NT2/D1 (cell line): ENCODE results near the gene FIGNL1.

Experiments
- DNase-seq: peaks from one replicate; pipeline ENCODE4 v3.0.0-alpha.2; 2011; ENCODE audit warnings: low read depth, low spot score
- H3K27me3 ChIP-seq: 2 replicates; pipeline ENCODE4 v1.6.0; 2011; ENCODE audit warnings: mild to moderate bottlenecking; ENCODE audit not compliant: insufficient read length, insufficient read depth
- H3K36me3 ChIP-seq: 2 replicates; pipeline ENCODE4 v1.6.1; 2011; ENCODE audit warnings: mild to moderate bottlenecking, low read length, mixed read lengths; ENCODE audit not compliant: insufficient read depth, insufficient read length
- H3K4me1 ChIP-seq: 2 replicates; pipeline ENCODE4 v1.5.1; 2011; ENCODE audit not compliant: insufficient read depth, insufficient read length
- H3K4me3 ChIP-seq: 2 replicates; pipeline ENCODE4 v1.5.1; 2011; ENCODE audit warnings: low read depth; ENCODE audit not compliant: insufficient read length
- H3K9ac ChIP-seq: 2 replicates; pipeline ENCODE4 v1.6.0; 2011; ENCODE audit warnings: low read depth; ENCODE audit not compliant: insufficient read length
- H3K9me3 ChIP-seq: 2 replicates; pipeline ENCODE4 v1.5.1; 2011; ENCODE audit warnings: mild to moderate bottlenecking, low read length; ENCODE audit not compliant: insufficient read depth
- SUZ12 ChIP-seq: IDR thresholded peaks from 2 replicates; pipeline ENCODE4 v1.6.1; 2011; ENCODE audit not compliant: insufficient read length, insufficient read depth; ENCODE audit errors: extremely low read depth
- YY1 ChIP-seq: IDR thresholded peaks from 2 replicates; pipeline ENCODE4 v1.6.1; 2011; ENCODE audit not compliant: insufficient read length, insufficient read depth
- ZNF274 ChIP-seq: IDR thresholded peaks from 2 replicates; pipeline ENCODE4 v1.6.1; 2011; ENCODE audit warnings: mild to moderate bottlenecking, low read depth, low read length

Gene FIGNL1, protein sequence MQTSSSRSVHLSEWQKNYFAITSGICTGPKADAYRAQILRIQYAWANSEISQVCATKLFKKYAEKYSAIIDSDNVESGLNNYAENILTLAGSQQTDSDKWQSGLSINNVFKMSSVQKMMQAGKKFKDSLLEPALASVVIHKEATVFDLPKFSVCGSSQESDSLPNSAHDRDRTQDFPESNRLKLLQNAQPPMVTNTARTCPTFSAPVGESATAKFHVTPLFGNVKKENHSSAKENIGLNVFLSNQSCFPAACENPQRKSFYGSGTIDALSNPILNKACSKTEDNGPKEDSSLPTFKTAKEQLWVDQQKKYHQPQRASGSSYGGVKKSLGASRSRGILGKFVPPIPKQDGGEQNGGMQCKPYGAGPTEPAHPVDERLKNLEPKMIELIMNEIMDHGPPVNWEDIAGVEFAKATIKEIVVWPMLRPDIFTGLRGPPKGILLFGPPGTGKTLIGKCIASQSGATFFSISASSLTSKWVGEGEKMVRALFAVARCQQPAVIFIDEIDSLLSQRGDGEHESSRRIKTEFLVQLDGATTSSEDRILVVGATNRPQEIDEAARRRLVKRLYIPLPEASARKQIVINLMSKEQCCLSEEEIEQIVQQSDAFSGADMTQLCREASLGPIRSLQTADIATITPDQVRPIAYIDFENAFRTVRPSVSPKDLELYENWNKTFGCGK

DNA sequence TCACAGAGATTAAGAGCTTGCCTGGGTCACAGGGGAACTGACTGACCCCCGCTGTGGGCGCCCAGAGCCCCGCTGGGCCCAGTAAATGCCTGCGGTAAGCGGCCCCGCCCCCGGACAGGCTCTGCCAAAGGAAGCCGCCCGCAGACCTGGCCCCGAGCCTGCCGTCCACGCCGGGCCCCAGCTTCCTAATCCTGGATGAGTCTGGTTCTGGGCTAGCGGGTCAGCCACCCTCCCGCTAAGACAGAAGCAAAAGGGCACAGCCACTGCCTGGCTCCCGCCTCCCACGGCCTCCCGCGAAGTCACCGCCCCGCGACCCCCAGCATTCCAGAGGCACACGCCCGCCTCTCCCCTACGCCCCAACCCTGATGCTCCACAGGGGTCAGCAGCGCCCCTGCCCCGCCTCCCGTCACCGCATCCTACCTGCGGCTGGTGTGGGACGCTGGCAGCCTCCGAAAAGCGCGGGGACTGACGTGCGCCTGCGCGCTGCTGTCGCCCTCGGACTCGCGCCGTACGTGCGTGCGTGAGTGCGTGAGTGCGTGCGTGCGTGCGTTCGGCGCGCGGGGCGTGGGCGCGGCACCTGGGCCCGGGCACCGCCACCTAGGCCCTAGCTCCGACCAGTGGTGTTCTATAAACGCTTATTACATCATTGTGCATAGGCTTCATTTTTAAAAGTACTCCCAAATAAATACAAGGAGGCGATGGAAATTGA is at the start of gene FIGNL1:
Gene FIGNL1 (minus strand): TSS at position 470 of the 709 bp plus-strand sequence. CDS start 3,063 bp downstream, outside the sequence.
- H3K9me3 ChIP-seq = no peaks in the 10 kb centered on the region
- TF ChIP-seq ZNF274 = no peak
- TF ChIP-seq YY1 = no peak
- TF ChIP-seq SUZ12 = no peak
- H3K4me1 ChIP-seq = no peaks in the 10 kb centered on the region
- H3K36me3 ChIP-seq = peaks cover 20% of the 10 kb centered on the region
- H3K9ac ChIP-seq = peak within 1 kb of the TSS; percentile 81
- DNase-seq = peak; percentile 60
- H3K4me3 ChIP-seq = peak within 1 kb of the TSS; percentile 64
- H3K27me3 ChIP-seq = no peaks in the 10 kb centered on the region

GRCh38 chr7:50499092-50499491 is 48.9 kb upstream of the FIGNL1 start:
- Histone ChIP-seq H3K4me1 (peaks cover 2% of the 10 kb centered on the region), H3K4me3 (no peak overlapping the region), H3K36me3 (no peaks in the 10 kb centered on the region), H3K9me3 (peaks cover 6% of the 10 kb centered on the region; the same call in 1 of the 2 replicates), H3K9ac (no peak overlapping the region), H3K27me3 (no peaks in the 10 kb centered on the region)
- no peak for DNase-seq
- TF ChIP-seq ZNF274 (no peak), YY1 (no peak), SUZ12 (no peak)

- Histone ChIP-seq H3K27me3 (no peaks in the 10 kb centered on the region), H3K4me3 (no peak overlapping the region), H3K36me3 (no peaks in the 10 kb centered on the region), H3K9me3 (peaks cover 6% of the 10 kb centered on the region; the same call in 1 of the 2 replicates), H3K4me1 (peaks cover 2% of the 10 kb centered on the region), H3K9ac (no peak overlapping the region)
- no peak for DNase-seq
- TF ChIP-seq ZNF274 (no peak), YY1 (no peak), SUZ12 (no peak)
Measured at GRCh38 chr7:50497968-50498367, 47.8 kb upstream of the FIGNL1 start.

GRCh38 chr7:50497068-50497642 is 47.0 kb upstream of the FIGNL1 start:
- no peaks in the 10 kb centered on the region for H3K27me3 ChIP-seq
- no peak overlapping the region for H3K4me3 ChIP-seq
- no peaks in the 10 kb centered on the region for H3K4me1 ChIP-seq
- no peaks in the 10 kb centered on the region for H3K36me3 ChIP-seq
- no peak for DNase-seq
- no peak overlapping the region for H3K9ac ChIP-seq
- peaks cover 6% of the 10 kb centered on the region; the same call in 1 of the 2 replicates for H3K9me3 ChIP-seq
- TF ChIP-seq SUZ12 (no peak), ZNF274 (no peak), YY1 (no peak)

DNA sequence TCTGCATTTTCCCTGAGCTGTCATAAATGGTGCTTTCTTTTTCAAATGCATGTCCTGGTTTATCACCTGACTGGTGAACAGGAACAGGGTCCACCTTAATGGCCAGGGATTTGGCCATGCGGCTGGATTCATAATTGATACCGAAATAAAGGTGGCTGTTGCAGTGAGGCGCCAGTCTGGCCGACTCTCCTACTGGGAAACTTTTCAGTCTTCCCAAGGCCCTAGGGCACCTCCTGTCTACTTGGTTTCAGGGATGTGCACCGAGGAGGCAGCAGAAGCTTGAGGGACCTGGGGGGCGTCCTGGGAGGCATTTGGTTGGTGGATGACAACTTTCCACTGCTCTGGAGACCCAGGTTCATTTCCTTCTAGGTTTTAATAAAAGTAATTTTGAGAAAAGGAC is 46.4 kb upstream of the FIGNL1 start:
- TF ChIP-seq SUZ12 (no peak), YY1 (no peak)
- Histone ChIP-seq H3K4me3 (no peak overlapping the region), H3K4me1 (no peaks in the 10 kb centered on the region), H3K27me3 (no peaks in the 10 kb centered on the region), H3K9me3 (peaks cover 6% of the 10 kb centered on the region; the same call in 1 of the 2 replicates), H3K36me3 (no peaks in the 10 kb centered on the region), H3K9ac (no peak overlapping the region)
- DNase-seq = no peak

DNA sequence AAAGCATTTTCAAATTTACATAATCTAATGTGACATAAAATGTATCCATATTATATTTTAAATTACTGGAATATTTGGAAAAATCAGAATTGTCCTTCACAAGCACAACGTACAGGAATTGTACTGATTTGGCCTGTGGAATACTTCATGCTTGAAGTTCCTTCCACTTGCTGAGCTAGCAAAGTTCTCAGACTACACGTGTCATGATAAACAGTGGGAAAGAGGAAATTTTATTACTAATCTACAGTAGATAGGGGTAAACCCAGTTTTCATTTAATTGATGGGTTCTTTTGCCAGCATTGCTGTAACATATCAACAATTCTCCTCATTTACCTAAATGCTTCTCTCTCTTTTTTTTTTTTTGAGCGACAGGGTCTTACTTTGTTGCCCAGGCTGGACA is 45.6 kb upstream of the FIGNL1 start:
- Histone ChIP-seq H3K36me3 (no peaks in the 10 kb centered on the region), H3K9ac (no peak overlapping the region), H3K9me3 (peaks cover under 1% of the 10 kb centered on the region; the same call in 1 of the 2 replicates), H3K4me3 (no peak overlapping the region), H3K4me1 (no peaks in the 10 kb centered on the region), H3K27me3 (no peaks in the 10 kb centered on the region)
- no peak for TF ChIP-seq ZNF274
- TF ChIP-seq YY1 = no peak
- TF ChIP-seq SUZ12 = no peak
- DNase-seq = no peak

DNA sequence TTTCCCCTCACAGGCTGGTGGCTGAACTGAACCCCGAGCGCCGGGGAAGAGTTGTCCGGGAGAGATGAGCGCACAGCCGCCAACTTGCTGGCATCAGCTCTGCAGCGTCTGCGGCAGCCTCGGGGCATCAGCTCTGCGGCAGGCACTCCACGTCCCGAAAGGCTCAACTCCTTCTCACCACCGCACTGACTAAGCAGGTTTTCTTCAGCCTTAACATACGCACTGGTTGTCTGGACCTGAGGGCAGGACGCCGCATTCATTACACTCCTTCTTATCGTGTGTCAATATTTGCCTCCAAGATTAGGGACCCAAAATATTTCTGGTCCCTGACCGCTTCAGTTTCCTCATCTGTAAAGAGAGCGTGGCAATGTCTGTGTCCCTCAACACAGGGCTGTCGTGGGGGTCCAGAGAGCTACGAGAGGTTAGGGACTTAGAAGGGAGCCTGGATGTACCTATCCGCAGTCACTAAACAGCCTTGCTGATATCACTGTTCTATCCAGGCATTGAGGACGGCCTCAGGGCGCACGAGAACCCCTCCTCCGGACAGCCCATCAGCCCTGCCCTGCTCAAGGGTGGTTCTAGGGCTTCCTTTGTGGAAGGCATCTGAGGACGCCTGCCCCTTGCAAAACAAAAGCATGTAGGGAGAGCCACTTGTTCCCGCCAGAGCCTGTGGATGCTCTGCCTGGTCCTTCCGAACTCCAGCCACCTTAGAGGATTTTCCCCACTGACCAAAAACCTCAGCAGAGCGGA is 42.8 kb upstream of the FIGNL1 start:
- TF ChIP-seq ZNF274 (no peak), SUZ12 (no peak), YY1 (no peak)
- Histone ChIP-seq H3K4me3 (no peak overlapping the region), H3K9ac (no peak overlapping the region), H3K27me3 (no peaks in the 10 kb centered on the region), H3K4me1 (no peaks in the 10 kb centered on the region), H3K9me3 (peaks cover 16% of the 10 kb centered on the region), H3K36me3 (no peaks in the 10 kb centered on the region)
- DNase-seq = no peak
